ENCODE measurements around the gene BTBD2.
"Not testable (repeated sequence)": the region's sequence is repeated elsewhere in the genome, so short reads cannot be mapped to it uniquely, and the experiment has no call there.

The BTBD2 gene

GRCh38 chr19:1989513-1990229 lies 25.8 kb downstream of the BTBD2 start:
- intact Hi-C loops (cut with DNase I; ENCODE audit: low total_unique reads), result no loop called here
- no peak for DNase-seq
- Histone ChIP-seq H3K4me1 (no peaks in the 10 kb centered on the region), H3K9me3 (no peaks in the 10 kb centered on the region), H3K27me3 (no peaks in the 10 kb centered on the region), H3K27ac (no peak overlapping the region), H3K4me3 (no peak overlapping the region), H3K36me3 (peaks cover 59 to 99% (median 83%) of the 10 kb centered on the region in 3 donors)
- no peak for TF ChIP-seq CTCF (IDR thresholded peaks at IDR 0.05)

GRCh38 chr19:1988464-1988863 lies 27.1 kb downstream of the BTBD2 start:
- DNase-seq; intact Hi-C loops (cut with DNase I; ENCODE audit: low total_unique reads); H3K27ac ChIP-seq; H3K27me3 ChIP-seq; H3K9me3 ChIP-seq; H3K4me1 ChIP-seq; H3K4me3 ChIP-seq: not testable (repeated sequence)
- H3K36me3 ChIP-seq, result peaks cover 51 to 99% (median 84%) of the 10 kb centered on the region in 3 donors

DNA sequence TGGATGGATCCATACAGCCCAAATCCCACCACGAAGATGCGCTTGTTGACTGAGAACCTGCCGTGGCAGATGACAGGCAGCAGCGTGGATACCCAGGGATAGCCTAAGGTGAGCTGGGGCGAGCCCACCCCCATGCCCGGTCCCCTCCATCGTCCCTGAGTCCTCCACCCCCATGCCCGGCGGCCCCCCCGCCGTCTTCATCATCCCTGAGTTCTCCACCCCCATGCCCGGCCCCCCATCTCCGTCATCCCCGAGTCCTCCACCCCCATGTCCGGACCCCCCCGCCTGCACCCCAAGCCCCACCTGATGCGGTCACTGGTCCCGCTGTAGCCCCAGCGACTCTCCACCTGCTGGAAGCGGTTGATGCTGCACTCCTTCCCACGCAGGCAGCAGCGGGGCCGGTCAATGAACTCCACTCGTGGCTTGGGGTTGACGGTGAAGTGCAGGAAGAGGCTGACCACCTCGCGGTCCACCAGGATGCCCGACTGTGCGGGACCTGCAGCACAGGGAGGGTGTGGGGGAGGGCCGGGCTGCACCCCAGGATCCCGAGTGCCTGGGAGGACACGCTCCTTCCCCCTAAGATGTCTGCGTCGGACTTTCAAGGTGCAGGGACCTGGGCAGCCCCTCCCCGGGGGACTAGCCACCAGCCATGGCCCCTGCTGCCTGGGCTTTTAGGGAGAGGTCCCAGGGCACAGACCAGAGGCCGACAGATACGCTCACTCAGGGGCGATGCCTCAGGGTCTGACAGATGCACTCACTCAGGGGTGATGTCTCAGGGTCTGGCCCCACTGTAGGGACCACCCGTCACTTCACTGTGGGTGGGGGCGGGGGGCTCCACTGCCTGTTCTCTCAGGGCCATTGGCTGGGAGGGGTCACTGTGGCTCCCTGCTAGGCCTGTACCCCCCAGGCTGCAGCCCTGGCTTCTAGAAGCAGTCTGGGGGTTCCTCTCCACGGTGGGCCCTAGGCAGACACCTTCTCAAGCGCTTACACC lies 28.0 kb downstream of the BTBD2 start:
- H3K4me1 ChIP-seq, result no peaks in the 10 kb centered on the region
- H3K36me3 ChIP-seq, result peaks cover 55 to 98% (median 75%) of the 10 kb centered on the region in 3 donors
- H3K4me3 ChIP-seq, result no peak overlapping the region
- no peaks in the 10 kb centered on the region for H3K9me3 ChIP-seq
- intact Hi-C loops (cut with DNase I; ENCODE audit: low total_unique reads), result no loop called here
- no peak for DNase-seq
- H3K27ac ChIP-seq, result no peak overlapping the region
- no peak for TF ChIP-seq CTCF (IDR thresholded peaks at IDR 0.05)
- H3K27me3 ChIP-seq, result no peaks in the 10 kb centered on the region

GRCh38 chr19:1986357-1987162 lies 29.0 kb downstream of the BTBD2 start:
- no peaks in the 10 kb centered on the region for H3K9me3 ChIP-seq
- intact Hi-C loops (cut with DNase I; ENCODE audit: low total_unique reads), result no loop called here
- TF ChIP-seq CTCF (IDR thresholded peaks at IDR 0.05), result no peak
- peaks cover 60 to 99% (median 81%) of the 10 kb centered on the region in 3 donors for H3K36me3 ChIP-seq
- H3K27me3 ChIP-seq, result no peaks in the 10 kb centered on the region
- no peak overlapping the region for H3K27ac ChIP-seq
- no peaks in the 10 kb centered on the region for H3K4me1 ChIP-seq
- H3K4me3 ChIP-seq, result no peak overlapping the region
- DNase-seq, result no peak

DNA sequence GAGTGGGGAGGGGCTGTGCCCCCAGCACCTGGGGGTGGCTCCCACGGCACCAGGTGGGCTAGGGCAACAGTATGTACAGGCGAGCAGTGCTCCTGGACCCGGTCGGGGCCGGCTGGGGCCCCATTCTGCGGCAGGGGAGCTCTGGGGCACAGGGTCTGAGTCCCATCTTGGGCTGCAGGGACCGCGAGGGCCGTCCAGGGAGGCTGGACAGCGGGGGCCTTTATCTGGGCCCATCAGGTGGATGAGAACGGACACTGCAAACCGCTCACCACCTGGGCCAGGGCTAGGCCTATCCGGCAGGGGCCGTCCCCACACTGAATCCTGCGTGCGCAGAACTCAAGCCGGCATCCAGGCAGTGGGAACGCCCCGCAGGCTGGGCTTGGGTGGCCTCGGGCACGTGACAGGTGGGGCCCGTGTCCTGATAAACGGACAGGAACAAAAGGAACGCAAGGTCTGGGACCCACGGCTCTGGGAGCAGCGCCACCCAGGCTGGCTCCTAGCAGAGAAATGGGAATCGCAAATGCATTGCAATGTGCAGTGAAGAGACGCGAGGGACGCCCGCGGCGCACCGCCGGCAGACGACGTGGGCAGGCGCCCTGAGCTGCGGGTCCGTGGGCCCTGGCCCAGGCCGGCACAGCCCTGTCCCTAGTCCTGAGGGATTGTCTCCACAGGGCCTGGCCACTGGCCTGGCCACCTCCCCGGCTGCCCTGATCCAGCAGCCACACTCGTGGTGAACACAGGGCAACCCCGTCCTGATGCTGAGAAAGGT lies 29.7 kb downstream of the BTBD2 start:
- Histone ChIP-seq H3K36me3 (peaks cover 62 to 99% (median 81%) of the 10 kb centered on the region in 3 donors), H3K27me3 (no peaks in the 10 kb centered on the region), H3K4me1 (no peaks in the 10 kb centered on the region), H3K27ac (no peak overlapping the region), H3K4me3 (no peak overlapping the region), H3K9me3 (no peaks in the 10 kb centered on the region)
- no peak for TF ChIP-seq CTCF (IDR thresholded peaks at IDR 0.05)
- intact Hi-C loops (cut with DNase I; ENCODE audit: low total_unique reads), result no loop called here
- no peak for DNase-seq
